ENCODE data around the gene RASSF1.
"Not testable (repeated sequence)": the region's sequence is repeated elsewhere in the genome, so short reads cannot be mapped to it uniquely, and the experiment has no call there.

The RASSF1 gene

GRCh38 chr3:50322386-50323091 lies 18.1 kb downstream of the RASSF1 start, which contains the start of gene HYAL2:
Gene HYAL2, minus strand, starts transcription at chr3:50322745. Its CDS starts 2,256 bp downstream, at chr3:50320489.
- no peak for DNase-seq

- DNase-seq = no peak
Observed at GRCh38 chr3:50322115-50322385, 18.6 kb downstream of the RASSF1 start.

GRCh38 chr3:50321336-50322114 lies 19.1 kb downstream of the RASSF1 start:
- peak; percentile 87 for DNase-seq

- peak; percentile 81 for DNase-seq
Observed at GRCh38 chr3:50320853-50321335, 19.7 kb downstream of the RASSF1 start.

- no peak for DNase-seq
Observed at GRCh38 chr3:50319894-50320625, 20.6 kb downstream of the RASSF1 start.

GRCh38 chr3:50319181-50319893 lies 21.3 kb downstream of the RASSF1 start:
- DNase-seq = no peak

- no peak for DNase-seq
Observed at GRCh38 chr3:50318615-50319014, 22.0 kb downstream of the RASSF1 start.

GRCh38 chr3:50318163-50318562 lies 22.5 kb downstream of the RASSF1 start:
- no peak for DNase-seq

GRCh38 chr3:50317300-50317699 lies 23.3 kb downstream of the RASSF1 start:
- no peak for DNase-seq

- peak; percentile 81 for DNase-seq
Observed at GRCh38 chr3:50316657-50317242, 23.9 kb downstream of the RASSF1 start.

GRCh38 chr3:50314816-50315215 lies 25.8 kb downstream of the RASSF1 start:
- no peak for DNase-seq

GRCh38 chr3:50314342-50314741 lies 26.3 kb downstream of the RASSF1 start:
- DNase-seq = no peak

GRCh38 chr3:50312041-50312440 lies 28.6 kb downstream of the RASSF1 start:
- DNase-seq = not testable (repeated sequence)

GRCh38 chr3:50304601-50305000 lies 36.0 kb downstream of the RASSF1 start:
- DNase-seq = no peak

GRCh38 chr3:50303013-50303815 lies 37.4 kb downstream of the RASSF1 start, which contains the start of gene HYAL1:
Gene HYAL1, minus strand, starts transcription at chr3:50303574. Its CDS starts 618 bp downstream, at chr3:50302956.
- no peak for DNase-seq

- no peak for DNase-seq
Observed at GRCh38 chr3:50302095-50303012, 38.3 kb downstream of the RASSF1 start.

GRCh38 chr3:50300681-50301254 lies 39.9 kb downstream of the RASSF1 start:
- DNase-seq = no peak

GRCh38 chr3:50299929-50300680 lies 40.5 kb downstream of the RASSF1 start:
- no peak for DNase-seq

- no peak for DNase-seq
Observed at GRCh38 chr3:50299638-50299928, 41.1 kb downstream of the RASSF1 start.
